NCI-H226 (cell line): ENCODE data around the gene SHROOM3.

Experiments
- DNase-seq: peaks from one replicate; pipeline ENCODE4 v3.0.0-alpha.2; 2015

SHROOM3 gene

GRCh38 chr4:76732246-76732645 lies 297.2 kb downstream of the SHROOM3 start:
- DNase-seq, result no peak

- DNase-seq, result no peak
Measured at GRCh38 chr4:76733068-76733771, 298.2 kb downstream of the SHROOM3 start.

DNA sequence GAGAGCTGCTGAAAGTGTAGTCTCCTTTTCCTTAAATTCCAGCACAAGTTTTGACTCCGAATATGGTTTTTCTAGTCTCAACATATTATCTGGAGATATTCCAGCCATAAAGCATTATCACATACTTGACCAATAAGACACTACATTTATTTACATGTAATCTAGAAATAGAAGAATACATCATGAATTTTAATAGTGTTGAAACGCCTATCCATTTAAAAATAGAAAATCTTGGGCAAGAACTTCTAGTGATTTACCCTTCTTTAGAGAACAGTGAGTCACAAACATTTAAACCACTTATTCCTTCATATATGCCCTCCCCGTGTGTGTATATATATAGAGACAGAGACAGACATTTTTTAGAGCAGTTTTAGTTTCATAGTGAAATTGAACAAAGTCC lies 301.4 kb downstream of the SHROOM3 start:
- DNase-seq, result no peak

- DNase-seq, result no peak
Measured at GRCh38 chr4:76737180-76737579, 302.2 kb downstream of the SHROOM3 start.

DNA sequence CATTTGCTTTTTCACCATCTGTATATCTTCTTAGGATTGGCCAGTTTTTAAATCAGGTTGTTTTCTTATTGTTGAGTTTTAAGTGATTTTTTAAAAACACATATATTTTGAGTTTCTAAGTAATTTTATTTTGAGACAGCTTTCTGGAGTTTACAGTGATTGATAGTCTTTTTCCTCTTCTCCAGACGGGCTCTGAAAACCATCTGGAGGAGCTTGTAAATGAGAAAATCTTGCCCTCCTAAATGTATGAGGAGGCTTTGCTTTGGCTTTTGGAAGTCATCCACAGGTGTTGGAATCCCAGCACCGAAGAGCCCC lies 302.7 kb downstream of the SHROOM3 start:
- DNase-seq, result no peak

DNA sequence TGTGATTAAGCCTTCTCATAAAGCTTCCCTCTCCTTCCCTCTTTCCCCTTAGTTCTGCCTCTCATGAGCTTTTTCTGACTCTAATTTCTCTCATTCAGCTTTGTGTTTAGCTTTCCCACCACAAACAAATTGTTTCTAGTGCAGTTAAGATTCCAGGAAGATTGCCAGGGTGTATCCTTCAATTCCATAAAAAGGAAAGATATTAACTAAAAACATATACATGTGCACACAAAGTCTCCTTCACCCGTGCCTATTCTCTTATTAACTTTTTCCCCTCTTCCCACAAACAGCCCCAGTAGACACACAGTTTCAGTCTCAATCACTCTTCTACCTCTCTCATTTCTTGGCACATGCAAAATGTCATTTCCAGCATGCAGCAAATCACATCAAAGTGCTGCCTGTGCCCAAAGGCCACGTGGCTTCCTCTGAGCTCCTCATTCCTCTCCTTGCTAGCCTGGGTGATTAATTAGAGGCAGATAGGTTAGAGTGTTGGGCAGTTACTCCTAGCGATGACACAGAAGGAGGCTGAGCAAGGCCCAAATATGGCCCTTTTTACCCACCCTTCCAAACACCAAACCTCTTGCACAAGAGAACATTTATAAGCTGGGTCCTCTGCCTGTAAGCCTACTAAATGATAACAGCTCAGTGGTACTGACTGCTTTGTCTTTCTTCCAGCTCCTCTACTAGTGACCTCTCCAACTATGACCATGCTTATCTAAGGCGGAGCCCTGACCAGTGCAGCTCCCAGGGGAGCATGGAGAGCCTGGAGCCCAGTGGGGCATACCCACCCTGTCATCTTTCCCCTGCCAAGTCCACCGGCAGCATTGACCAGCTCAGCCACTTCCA lies 303.3 kb downstream of the SHROOM3 start:
- peak; percentile 34 for DNase-seq

DNA sequence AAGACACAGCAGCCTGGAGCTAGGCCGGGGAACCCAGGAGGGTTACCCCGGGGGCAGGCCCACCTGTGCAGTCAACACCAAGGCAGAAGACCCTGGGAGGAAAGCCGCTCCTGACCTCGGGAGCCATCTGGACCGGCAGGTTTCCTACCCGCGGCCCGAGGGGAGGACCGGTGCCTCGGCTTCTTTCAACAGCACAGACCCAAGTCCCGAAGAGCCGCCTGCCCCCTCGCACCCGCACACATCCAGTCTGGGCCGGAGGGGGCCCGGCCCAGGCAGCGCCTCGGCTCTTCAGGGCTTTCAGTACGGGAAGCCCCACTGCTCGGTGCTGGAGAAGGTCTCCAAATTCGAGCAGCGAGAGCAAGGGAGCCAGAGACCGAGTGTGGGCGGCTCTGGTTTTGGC lies 305.2 kb downstream of the SHROOM3 start:
- no peak for DNase-seq

GRCh38 chr4:76740866-76741662 lies 306.0 kb downstream of the SHROOM3 start:
- DNase-seq, result no peak

DNA sequence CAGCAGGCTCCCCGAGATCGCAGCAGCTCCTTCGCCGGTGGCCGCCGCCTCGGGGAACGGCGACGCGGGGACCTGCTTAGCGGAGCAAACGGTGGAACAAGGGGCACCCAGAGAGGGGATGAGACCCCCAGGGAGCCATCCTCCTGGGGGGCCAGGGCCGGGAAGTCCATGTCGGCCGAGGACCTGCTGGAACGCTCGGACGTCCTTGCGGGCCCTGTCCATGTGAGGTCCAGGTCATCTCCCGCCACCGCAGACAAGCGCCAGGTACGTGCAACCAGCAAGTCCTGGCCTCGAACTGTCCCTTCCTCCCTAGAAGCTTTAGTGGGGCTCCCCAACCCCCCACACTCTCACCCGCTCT lies 306.6 kb downstream of the SHROOM3 start:
- DNase-seq, result no peak

GRCh38 chr4:76744241-76744921 lies 309.4 kb downstream of the SHROOM3 start:
- peak; percentile 39 for DNase-seq

DNA sequence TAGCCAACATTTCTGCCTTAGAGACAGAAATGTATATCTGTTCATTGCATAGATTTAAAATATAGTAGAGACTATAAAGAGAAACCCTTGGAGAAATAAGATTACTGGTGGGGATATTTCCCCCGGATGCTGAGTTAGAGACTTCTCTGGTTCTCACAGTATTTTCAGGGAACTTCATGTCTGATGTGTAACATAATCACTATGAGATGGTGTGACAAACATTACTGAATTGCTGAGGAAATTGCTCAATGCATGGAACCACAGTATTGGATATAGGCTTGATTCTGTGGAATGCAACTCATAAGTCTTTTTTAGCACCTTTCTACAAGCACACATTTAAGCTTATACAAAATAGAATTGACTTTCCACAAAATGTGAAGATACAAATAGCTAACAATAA lies 310.2 kb downstream of the SHROOM3 start:
- DNase-seq, result no peak

GRCh38 chr4:76747563-76747962 lies 312.5 kb downstream of the SHROOM3 start:
- no peak for DNase-seq

- no peak for DNase-seq
Measured at GRCh38 chr4:76748649-76749048, 313.6 kb downstream of the SHROOM3 start.

GRCh38 chr4:76749355-76749754 lies 314.3 kb downstream of the SHROOM3 start:
- DNase-seq, result no peak

DNA sequence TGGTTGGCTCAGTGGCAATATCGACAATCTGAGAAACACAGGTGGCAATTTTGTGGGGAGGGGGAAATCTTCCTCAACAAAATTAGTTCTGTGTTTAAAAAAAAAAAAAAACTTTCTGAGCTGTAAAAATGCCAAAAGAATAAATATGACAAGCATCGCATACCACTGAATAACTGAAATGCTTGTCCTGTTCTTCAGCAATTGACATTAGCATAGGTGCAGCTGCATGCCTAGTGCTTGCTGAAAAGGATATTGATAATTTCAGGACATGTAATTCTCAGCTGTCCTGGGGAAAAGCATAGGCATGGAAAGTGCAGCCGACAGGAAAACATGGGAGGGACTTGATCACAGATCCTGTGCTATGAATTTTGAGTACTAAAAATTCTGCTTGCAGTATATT lies 315.7 kb downstream of the SHROOM3 start:
- DNase-seq, result no peak

DNA sequence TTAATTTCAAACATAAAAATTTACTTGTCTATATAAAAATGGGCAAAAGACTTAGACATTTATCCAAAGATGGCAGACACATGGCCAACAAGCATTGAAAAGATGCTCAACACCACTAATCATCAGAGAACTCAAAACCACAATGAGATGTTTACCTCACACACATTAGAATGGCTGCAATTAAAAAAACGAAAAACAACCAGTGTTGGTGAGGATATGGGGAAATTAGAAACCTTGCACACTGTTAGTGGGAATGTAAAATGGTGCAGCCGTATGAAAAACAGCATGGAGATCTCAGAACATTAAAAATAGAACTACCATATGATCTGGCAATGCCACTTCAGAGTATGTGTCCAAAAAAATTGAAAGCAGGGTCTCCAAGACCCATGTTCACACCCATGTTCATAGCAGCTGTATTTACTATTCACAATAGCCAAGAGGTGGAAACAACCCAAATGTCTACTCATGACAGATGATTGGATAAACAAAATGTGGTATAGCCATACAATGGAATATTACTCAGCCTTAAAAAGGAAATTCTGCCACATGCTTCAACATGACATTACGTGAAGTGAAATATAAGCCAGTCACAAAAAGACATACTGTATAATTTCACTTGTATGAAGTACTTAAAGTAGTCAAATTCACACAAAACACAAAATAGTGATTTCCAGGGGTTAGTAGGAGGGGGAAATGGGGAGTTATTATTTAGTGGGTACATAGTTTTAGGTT lies 316.7 kb downstream of the SHROOM3 start:
- no peak for DNase-seq

GRCh38 chr4:76752861-76753501 lies 318.0 kb downstream of the SHROOM3 start:
- DNase-seq, result peak; percentile 75

DNA sequence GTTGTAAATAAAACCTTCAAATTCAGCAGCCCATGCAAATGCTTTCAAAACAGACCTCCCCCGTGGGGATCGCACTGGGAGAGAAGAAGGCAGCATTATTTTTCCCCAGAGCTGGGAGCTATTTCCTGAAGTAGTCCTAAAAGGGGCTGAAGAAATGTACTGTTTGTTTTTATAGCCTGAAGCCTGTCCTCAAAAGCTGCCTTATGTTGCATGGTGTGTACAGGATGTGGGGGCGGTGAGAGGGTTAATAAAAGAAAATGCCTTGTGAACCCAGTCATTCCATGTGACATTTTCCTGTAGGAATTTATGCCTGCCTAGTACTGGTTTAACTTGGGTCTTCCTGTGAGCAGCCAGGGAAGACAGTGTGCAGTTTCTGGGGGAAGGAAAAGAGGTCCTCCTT lies 318.8 kb downstream of the SHROOM3 start:
- peak; percentile 54 for DNase-seq

GRCh38 chr4:76754439-76754838 lies 319.4 kb downstream of the SHROOM3 start:
- no peak for DNase-seq

DNA sequence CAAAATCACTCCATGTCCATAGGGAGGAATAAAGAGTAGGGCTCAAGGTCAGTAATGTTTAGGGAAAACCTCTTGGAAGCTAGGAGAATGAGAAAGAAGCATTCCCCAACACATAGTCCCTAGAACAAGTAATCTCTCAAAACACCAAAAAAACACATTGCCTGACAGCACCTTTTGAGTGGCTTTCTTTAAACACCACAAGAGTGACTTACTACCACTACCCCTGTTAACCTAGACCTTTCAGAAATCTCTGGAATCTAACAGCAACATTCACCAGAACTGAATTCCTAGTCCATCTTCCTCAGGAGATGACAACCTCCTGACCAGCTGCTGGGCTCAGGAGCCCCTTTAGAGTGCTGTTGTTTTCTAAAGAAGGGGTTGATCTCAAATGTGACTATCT lies 320.7 kb downstream of the SHROOM3 start:
- DNase-seq, result no peak

GRCh38 chr4:76756416-76756815 lies 321.4 kb downstream of the SHROOM3 start:
- no peak for DNase-seq

DNA sequence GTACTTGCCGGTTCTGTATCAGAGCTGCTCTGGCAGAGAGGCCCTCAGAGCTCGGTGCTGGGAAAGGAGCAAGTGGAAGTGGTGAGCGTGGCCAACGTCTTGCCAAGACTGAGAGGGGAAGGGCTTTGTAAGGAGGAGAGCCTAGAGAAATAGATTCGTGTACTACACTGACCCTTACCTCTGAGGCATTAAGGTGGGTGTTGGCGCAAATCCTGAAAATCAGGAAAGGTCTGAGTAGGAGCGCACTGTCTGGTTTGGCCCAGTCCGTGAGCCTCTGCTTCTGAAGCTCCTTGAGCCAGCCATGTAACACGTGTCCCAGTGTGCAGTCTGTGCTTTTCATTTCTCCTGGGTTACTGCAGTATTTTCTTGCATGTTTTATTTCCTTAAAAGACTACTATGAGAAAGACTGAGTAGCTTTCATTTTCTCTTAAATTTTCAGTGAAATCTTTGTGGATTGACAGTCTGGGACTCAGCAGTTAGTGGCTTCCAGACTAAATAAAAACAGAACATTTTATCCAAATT lies 322.4 kb downstream of the SHROOM3 start:
- no peak for DNase-seq
